ENCODE results near the gene AJUBA.
A peak's percentile ranks its signal among the peaks of the same experiment; 100 is the strongest.
"Not testable (repeated sequence)": the region's sequence is repeated elsewhere in the genome, so short reads cannot be mapped to it uniquely, and the experiment has no call there.

AJUBA gene

DNA sequence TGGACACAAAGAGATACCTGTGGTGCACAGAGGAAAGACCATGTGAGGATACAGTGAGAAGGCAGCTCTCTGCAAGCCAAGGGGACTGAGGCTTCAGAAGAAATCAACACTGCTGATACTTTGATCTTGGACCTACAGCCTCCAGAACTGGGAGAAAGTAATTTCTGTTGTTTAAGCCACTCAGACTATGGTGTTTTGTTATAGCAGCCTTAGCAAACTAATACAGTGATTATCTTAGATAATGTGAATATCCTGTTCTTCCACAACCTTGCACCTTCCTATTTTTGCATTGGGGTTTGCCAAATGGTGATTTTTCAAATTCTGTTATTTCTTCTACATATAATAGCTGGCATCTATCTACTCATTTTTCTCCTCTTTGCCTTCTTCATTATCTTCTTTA, 35.8 kb upstream of the AJUBA start:
- Histone ChIP-seq H3K9ac (ENCODE audit: low read length) (no peak overlapping the region), H3K9me3 (ENCODE audit: control insufficient read depth, low read depth, low read length) (no peaks in the 10 kb centered on the region), H3K4me3 (ENCODE audit: low read length) (no peak overlapping the region), H3K27me3 (ENCODE audit: control insufficient read depth, insufficient read depth, low read length) (no peaks in the 10 kb centered on the region), H3K27ac (ENCODE audit: low read length) (no peak overlapping the region), H3K4me1 (ENCODE audit: control insufficient read depth, low read depth, low read length) (no peaks in the 10 kb centered on the region), H3K36me3 (ENCODE audit: control insufficient read depth, low read depth, low read length) (no peaks in the 10 kb centered on the region)

DNA sequence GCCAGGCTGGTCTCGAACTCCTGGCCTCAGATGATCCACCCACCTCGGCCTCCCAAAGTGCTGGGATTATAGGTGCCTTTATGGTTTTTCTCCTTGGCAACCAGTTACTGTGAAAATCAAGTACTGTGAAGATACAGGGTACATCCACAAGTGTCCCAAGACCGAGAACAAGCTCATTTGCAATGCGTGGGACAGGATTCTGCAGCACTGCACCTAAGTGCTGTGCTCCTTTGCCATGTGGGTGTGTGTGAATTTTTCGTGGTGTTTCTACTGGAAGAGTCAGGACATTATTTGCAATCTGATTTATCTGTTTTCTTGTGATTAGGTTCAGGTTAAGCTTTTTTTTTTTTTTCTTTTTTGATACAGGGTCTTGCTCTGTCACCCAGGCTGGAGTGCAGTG, 34.7 kb upstream of the AJUBA start:
- Histone ChIP-seq H3K27ac (ENCODE audit: low read length) (no peak overlapping the region), H3K4me3 (ENCODE audit: low read length) (no peak overlapping the region), H3K27me3 (ENCODE audit: control insufficient read depth, insufficient read depth, low read length) (no peaks in the 10 kb centered on the region), H3K9me3 (ENCODE audit: control insufficient read depth, low read depth, low read length) (no peaks in the 10 kb centered on the region), H3K4me1 (ENCODE audit: control insufficient read depth, low read depth, low read length) (no peaks in the 10 kb centered on the region), H3K36me3 (ENCODE audit: control insufficient read depth, low read depth, low read length) (no peaks in the 10 kb centered on the region), H3K9ac (ENCODE audit: low read length) (no peak overlapping the region)

DNA sequence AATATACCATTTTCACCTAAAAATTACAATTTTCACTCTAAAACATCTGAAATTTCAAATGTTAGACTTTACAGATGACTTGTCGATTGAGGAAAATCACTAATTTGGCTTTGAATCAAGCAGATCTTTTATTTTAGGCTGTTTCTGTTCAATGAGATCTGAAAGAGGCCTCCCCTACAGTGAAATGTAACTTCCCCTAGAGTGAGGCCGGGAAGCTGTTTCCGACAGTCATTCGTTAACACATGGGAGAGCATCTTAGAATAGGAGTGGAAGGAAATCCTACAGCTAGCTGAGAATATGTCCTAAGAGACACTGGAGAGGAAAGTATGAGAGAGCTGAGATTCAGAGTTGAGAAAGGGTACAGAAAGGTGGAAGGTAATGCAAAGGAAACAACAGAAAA, 33.3 kb upstream of the AJUBA start:
- no peaks in the 10 kb centered on the region for H3K4me1 ChIP-seq (ENCODE audit: control insufficient read depth, low read depth, low read length)
- H3K36me3 ChIP-seq (ENCODE audit: control insufficient read depth, low read depth, low read length): no peaks in the 10 kb centered on the region
- H3K9ac ChIP-seq (ENCODE audit: low read length): no peak overlapping the region
- H3K9me3 ChIP-seq (ENCODE audit: control insufficient read depth, low read depth, low read length): no peaks in the 10 kb centered on the region
- H3K27me3 ChIP-seq (ENCODE audit: control insufficient read depth, insufficient read depth, low read length): no peaks in the 10 kb centered on the region
- no peak overlapping the region for H3K27ac ChIP-seq (ENCODE audit: low read length)
- H3K4me3 ChIP-seq (ENCODE audit: low read length): no peak overlapping the region

DNA sequence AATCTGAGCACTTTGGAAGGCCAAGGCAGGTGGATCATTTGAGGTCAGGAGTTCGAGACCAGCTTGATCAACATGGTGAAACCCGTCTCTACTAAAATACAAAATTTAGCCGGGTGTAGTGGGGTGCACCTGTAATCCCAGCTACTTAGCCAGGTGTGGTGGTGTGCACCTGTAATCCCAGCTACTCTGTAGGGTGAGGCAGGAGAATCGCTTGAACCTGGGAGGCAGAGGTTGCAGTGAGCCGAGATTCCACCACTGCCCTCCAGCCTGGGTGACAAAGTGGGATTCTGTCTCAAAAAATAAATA, 31.4 kb upstream of the AJUBA start:
- H3K36me3 ChIP-seq (ENCODE audit: control insufficient read depth, low read depth, low read length); H3K4me1 ChIP-seq (ENCODE audit: control insufficient read depth, low read depth, low read length); H3K27ac ChIP-seq (ENCODE audit: low read length); H3K9ac ChIP-seq (ENCODE audit: low read length); H3K9me3 ChIP-seq (ENCODE audit: control insufficient read depth, low read depth, low read length); H3K27me3 ChIP-seq (ENCODE audit: control insufficient read depth, insufficient read depth, low read length); H3K4me3 ChIP-seq (ENCODE audit: low read length): not testable (repeated sequence)

DNA sequence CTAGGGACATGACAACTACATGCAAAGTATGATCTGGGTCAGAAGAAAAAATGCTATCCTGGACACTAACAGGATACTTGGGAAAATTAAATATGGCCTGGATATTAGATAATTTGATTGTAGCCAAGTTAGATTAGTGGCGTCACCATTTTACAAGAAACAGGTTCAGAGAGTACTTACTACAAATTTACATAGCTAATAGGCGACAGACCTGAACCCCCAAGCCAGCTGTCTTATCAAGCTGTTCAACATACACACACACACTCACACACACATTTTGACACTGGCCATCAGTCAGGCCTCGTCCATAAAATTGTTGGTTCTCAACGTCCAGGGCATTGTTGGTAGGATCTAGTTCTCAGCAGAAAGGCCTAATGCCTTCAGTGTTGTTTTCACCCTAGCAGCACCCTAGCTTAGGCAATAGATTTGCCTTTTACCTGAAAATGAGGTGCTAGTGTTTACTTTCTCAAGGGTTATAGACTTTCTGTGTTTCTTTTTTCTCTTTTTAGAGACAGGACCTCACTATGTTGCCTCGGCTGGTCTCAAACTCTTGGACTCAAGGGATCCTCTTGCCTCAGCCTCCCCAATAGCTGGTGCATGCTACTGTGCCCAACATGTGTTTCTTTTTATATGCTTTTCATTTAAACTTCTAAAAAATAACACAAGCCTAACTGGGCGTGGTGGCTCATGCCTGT, 30.9 kb upstream of the AJUBA start:
- no peak overlapping the region for H3K9ac ChIP-seq (ENCODE audit: low read length)
- H3K9me3 ChIP-seq (ENCODE audit: control insufficient read depth, low read depth, low read length): no peaks in the 10 kb centered on the region
- peaks cover 4% of the 10 kb centered on the region for H3K4me1 ChIP-seq (ENCODE audit: control insufficient read depth, low read depth, low read length)
- H3K27me3 ChIP-seq (ENCODE audit: control insufficient read depth, insufficient read depth, low read length): no peaks in the 10 kb centered on the region
- no peaks in the 10 kb centered on the region for H3K36me3 ChIP-seq (ENCODE audit: control insufficient read depth, low read depth, low read length)
- H3K27ac ChIP-seq (ENCODE audit: low read length): no peak overlapping the region
- H3K4me3 ChIP-seq (ENCODE audit: low read length): no peak overlapping the region

DNA sequence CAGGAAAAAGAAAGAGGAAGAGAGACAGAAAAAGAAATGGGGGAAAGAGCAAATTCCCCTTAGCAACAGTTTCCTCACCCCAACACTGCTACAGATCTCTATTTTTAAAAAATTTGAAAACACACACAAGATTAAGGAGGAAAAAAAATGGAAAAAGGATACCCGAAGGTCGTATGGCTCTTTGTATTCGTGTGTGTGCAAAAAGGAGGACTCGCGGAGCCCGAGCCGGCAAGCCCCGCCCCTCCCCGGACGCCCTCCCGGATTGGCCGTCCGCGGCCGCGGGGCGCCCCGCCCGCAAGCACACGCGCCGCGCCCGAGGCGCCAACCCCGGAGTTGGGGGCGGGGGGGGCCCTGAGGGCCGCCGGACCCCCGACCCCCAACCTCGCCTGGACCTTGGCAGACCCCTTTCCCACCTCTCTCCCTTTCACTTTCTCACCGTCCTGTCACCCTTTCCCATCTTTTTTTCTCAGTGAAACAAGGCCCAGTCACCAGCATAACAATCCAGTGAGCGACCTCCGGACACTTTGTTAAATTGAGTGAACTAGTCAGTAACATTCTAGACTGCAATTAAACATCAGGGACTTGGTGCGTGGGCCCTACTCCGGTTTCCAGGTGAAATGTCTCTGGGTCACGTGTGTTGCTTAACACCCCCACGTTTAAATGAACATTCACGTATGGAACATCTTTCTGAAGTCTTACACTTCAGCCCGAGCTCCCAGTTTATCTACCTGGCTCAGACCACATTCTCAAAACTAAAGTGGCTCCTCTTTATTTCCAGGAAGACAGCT, 27.8 kb upstream of the AJUBA start, which contains the start of gene C14orf93:
Gene C14orf93 (minus strand): TSS at position 205 of the 788 bp plus-strand sequence. CDS start 11,120 bp downstream, outside the sequence.
- Histone ChIP-seq H3K27me3 (ENCODE audit: control insufficient read depth, insufficient read depth, low read length) (no peaks in the 10 kb centered on the region), H3K9me3 (ENCODE audit: control insufficient read depth, low read depth, low read length) (no peaks in the 10 kb centered on the region), H3K36me3 (ENCODE audit: control insufficient read depth, low read depth, low read length) (no peaks in the 10 kb centered on the region), H3K27ac (ENCODE audit: low read length) (no peak within 1 kb of the TSS), H3K9ac (ENCODE audit: low read length) (peak within 1 kb of the TSS; percentile 38), H3K4me3 (ENCODE audit: low read length) (peak within 1 kb of the TSS; percentile 64), H3K4me1 (ENCODE audit: control insufficient read depth, low read depth, low read length) (peaks cover 17% of the 10 kb centered on the region)

DNA sequence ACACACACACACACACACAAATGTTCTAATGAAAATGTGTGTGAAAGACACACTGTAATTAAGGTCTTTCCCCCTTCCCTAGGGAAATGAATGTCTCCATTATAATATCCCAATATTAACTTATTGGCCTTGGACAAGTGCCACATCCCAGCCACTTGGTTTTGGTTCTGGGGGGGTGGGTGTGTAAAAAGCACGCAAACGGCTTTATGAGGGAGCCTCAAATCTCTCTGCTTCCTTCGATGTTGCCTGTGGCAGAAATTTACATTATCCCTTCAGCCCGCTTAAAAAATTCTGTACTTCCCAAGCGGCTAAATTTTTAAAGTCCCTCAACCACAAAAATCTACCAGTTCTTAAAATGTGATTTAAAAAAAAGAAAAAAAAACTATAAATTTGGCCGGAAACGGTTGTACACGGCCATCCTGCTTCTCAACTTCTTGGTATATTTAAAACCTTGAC, 27.2 kb upstream of the AJUBA start:
- Histone ChIP-seq H3K9me3 (ENCODE audit: control insufficient read depth, low read depth, low read length) (no peaks in the 10 kb centered on the region), H3K4me1 (ENCODE audit: control insufficient read depth, low read depth, low read length) (peaks cover 17% of the 10 kb centered on the region), H3K27me3 (ENCODE audit: control insufficient read depth, insufficient read depth, low read length) (no peaks in the 10 kb centered on the region), H3K27ac (ENCODE audit: low read length) (no peak overlapping the region), H3K4me3 (ENCODE audit: low read length) (peak overlapping the region; percentile 64), H3K36me3 (ENCODE audit: control insufficient read depth, low read depth, low read length) (no peaks in the 10 kb centered on the region), H3K9ac (ENCODE audit: low read length) (peak overlapping the region; percentile 38)

DNA sequence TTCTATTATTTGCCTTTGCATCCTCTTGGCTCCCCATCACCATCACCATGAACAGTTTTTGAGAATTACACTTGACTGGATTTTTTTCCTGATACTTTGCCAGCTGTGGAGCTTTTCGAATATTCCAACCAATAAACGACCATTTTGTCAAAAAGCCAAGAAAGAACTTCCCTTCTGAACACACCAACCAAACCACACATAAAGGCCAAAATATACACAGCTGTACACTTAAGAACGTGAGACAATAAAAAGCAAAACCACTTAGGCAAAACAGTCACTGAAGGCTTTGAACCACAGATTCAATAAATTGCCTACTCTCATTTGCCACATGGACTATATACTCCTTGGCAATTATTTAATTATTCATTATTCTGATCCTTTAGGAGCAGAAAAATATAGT, 26.5 kb upstream of the AJUBA start:
- H3K27me3 ChIP-seq (ENCODE audit: control insufficient read depth, insufficient read depth, low read length): no peaks in the 10 kb centered on the region
- H3K27ac ChIP-seq (ENCODE audit: low read length): no peak overlapping the region
- H3K36me3 ChIP-seq (ENCODE audit: control insufficient read depth, low read depth, low read length): no peaks in the 10 kb centered on the region
- H3K9ac ChIP-seq (ENCODE audit: low read length): no peak overlapping the region
- peaks cover 17% of the 10 kb centered on the region for H3K4me1 ChIP-seq (ENCODE audit: control insufficient read depth, low read depth, low read length)
- no peak overlapping the region for H3K4me3 ChIP-seq (ENCODE audit: low read length)
- no peaks in the 10 kb centered on the region for H3K9me3 ChIP-seq (ENCODE audit: control insufficient read depth, low read depth, low read length)

DNA sequence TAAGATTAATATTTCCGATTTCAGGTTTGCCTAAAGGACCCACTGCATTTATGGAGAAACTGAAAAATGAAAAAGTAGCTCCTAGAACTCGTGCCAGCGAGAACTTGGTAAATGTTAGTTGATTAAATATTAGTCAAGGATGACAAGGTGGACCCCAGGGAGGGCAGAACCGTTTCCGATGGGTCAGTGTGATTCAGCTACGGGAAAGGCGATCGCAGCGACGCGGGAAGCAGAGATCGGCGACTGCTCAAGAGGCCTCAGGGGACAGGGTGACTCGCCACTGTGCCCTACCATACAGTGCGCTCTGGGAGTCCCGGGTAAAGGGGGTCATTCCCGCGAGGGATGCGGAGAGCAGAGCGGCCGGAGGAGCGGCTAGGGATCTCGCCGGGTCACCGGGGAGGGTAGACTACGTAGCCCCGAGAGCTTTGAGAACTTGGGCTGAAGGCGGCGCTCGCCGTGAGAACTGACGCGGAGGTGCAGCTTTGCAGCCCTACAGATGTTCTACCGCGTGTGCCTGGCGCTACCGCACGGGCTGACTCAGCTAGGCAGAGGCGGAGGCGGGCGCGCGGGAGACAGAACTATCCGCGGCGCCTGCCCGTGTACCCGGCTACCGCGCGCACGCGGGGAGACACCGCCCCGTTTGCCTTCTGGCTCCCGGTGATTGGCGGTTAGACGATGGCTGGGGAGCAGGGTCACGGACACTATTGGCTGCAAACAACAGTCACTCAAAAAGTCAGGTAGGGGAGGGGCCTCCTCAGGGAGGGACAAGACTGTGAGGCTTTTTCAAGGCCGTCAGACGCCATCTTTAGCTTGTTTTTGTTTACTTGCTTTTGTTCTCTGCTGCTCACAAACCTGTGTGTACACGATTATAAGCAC, 24.4 kb upstream of the AJUBA start:
- H3K27me3 ChIP-seq (ENCODE audit: control insufficient read depth, insufficient read depth, low read length): no peaks in the 10 kb centered on the region
- peaks cover 17% of the 10 kb centered on the region for H3K4me1 ChIP-seq (ENCODE audit: control insufficient read depth, low read depth, low read length)
- peak overlapping the region; percentile 93 for H3K4me3 ChIP-seq (ENCODE audit: low read length)
- peak overlapping the region; percentile 73 for H3K9ac ChIP-seq (ENCODE audit: low read length)
- H3K9me3 ChIP-seq (ENCODE audit: control insufficient read depth, low read depth, low read length): no peaks in the 10 kb centered on the region
- H3K27ac ChIP-seq (ENCODE audit: low read length): peak overlapping the region; percentile 95
- no peaks in the 10 kb centered on the region for H3K36me3 ChIP-seq (ENCODE audit: control insufficient read depth, low read depth, low read length)

DNA sequence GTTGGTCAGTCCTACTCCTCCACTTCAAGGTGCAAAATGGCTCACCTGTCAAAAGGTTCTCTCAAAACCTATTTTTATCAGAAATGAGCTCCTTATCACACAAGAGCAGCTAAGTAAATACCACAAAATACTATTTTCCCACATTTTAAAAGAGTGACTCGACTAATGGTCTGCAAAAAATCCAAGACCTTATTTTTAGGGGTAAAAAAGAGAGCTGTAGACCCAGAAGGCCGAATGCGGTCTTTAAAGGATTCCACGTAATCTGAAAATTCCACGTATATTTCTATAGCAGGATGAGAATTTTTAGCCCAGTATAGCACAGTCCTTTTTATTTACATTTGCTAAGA, 23.8 kb upstream of the AJUBA start:
- H3K9me3 ChIP-seq (ENCODE audit: control insufficient read depth, low read depth, low read length): no peaks in the 10 kb centered on the region
- peaks cover 17% of the 10 kb centered on the region for H3K4me1 ChIP-seq (ENCODE audit: control insufficient read depth, low read depth, low read length)
- no peaks in the 10 kb centered on the region for H3K27me3 ChIP-seq (ENCODE audit: control insufficient read depth, insufficient read depth, low read length)
- H3K4me3 ChIP-seq (ENCODE audit: low read length): peak overlapping the region; percentile 93
- H3K27ac ChIP-seq (ENCODE audit: low read length): peak overlapping the region; percentile 92
- H3K36me3 ChIP-seq (ENCODE audit: control insufficient read depth, low read depth, low read length): no peaks in the 10 kb centered on the region
- H3K9ac ChIP-seq (ENCODE audit: low read length): peak overlapping the region; percentile 73

DNA sequence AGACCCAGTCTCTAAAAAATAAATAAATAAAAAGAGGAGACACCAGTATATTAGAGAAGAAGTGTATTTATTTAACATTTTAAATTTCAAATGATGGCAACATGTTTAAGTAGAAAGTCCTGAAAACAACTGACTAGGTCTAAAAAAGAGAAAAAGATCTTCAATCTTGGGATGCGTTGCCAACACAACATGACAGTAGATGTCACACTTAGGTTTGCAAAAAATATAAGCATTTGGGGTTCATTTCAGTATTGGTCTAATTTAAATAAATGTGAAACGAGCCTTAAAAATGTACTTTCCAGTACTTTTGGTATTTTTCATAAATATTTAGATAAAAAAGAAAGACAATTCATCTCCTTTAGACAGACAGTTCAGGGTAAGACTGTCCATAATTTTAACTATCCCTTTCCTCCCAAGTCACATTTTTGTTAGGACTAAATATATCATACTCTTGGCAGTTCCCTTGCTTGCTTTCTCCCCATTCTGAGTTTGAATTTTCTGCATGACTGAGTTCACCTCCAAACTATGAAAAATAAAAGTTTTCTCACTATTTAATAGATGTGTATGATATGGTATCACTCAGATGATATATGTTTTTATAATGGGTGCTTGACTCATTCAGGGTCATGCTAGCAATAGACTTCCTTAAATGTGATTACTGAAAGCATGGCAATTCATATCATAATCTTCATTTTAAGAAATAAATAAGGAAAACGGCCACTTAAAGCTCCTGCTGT, 23.3 kb upstream of the AJUBA start:
- H3K27ac ChIP-seq (ENCODE audit: low read length): no peak overlapping the region
- H3K27me3 ChIP-seq (ENCODE audit: control insufficient read depth, insufficient read depth, low read length): no peaks in the 10 kb centered on the region
- peak overlapping the region; percentile 73 for H3K9ac ChIP-seq (ENCODE audit: low read length)

More for the DNA sequence above, 23.3 kb upstream of the AJUBA start:
- no peaks in the 10 kb centered on the region for H3K9me3 ChIP-seq (ENCODE audit: control insufficient read depth, low read depth, low read length)
- H3K4me3 ChIP-seq (ENCODE audit: low read length): peak overlapping the region; percentile 93
- H3K36me3 ChIP-seq (ENCODE audit: control insufficient read depth, low read depth, low read length): no peaks in the 10 kb centered on the region
- peaks cover 17% of the 10 kb centered on the region for H3K4me1 ChIP-seq (ENCODE audit: control insufficient read depth, low read depth, low read length)
